ENCODE measurements around the gene RBM27.
"Not testable (repeated sequence)": the region's sequence is repeated elsewhere in the genome, so short reads cannot be mapped to it uniquely, and the experiment has no call there.

DNA sequence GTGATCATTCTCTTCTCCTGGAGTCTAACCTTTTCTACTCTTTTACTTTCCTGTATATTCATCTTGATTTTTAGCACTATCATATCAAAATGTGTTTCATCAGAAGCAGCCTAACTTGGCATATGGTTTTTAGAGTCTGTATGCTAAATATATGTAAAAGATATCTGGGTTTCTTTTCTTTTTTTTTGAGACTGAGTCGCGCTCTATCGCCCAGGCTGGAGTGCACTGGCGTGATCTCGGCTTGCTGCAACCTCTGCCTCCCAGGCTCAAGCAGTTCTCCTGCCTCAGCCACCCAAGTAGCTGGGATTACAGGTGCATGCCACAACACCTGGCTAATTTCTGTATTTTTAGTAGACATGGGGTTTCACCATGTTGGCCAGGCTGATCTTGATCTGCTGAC, 11.5 kb downstream of the RBM27 start:
- TF ChIP-seq ASH2L (IDR thresholded peaks at IDR 0.05; ENCODE audit: borderline replicate concordance, low read depth); POLR2A (IDR thresholded peaks at IDR 0.05; ENCODE audit: low read depth, low read length); TAF1 (IDR thresholded peaks at IDR 0.05; ENCODE audit: borderline replicate concordance, low read depth, low read length); GABPA (IDR thresholded peaks at IDR 0.05; ENCODE audit: low read depth); EZH2 (IDR thresholded peaks at IDR 0.05; ENCODE audit: borderline replicate concordance, control insufficient read depth, low read depth, low read length); BCL3 (IDR thresholded peaks at IDR 0.05; ENCODE audit: borderline replicate concordance, insufficient read depth, low read depth, low read length, poor library complexity, severe bottlenecking): not testable (repeated sequence)
- TF ChIP-seq, protein P1, sequence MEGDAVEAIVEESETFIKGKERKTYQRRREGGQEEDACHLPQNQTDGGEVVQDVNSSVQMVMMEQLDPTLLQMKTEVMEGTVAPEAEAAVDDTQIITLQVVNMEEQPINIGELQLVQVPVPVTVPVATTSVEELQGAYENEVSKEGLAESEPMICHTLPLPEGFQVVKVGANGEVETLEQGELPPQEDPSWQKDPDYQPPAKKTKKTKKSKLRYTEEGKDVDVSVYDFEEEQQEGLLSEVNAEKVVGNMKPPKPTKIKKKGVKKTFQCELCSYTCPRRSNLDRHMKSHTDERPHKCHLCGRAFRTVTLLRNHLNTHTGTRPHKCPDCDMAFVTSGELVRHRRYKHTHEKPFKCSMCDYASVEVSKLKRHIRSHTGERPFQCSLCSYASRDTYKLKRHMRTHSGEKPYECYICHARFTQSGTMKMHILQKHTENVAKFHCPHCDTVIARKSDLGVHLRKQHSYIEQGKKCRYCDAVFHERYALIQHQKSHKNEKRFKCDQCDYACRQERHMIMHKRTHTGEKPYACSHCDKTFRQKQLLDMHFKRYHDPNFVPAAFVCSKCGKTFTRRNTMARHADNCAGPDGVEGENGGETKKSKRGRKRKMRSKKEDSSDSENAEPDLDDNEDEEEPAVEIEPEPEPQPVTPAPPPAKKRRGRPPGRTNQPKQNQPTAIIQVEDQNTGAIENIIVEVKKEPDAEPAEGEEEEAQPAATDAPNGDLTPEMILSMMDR (IDR thresholded peaks at IDR 0.05 in 2 of 3, conservative IDR thresholded peaks at IDR 0.05 in 1 of 3; ENCODE audit: control insufficient read depth in 2 of 3, extremely low read depth in 1 of 3, insufficient read depth in 1 of 3, low read depth in 3 of 3, low read length in 3 of 3): not testable (repeated sequence)
